ENCODE results near the gene ACER3. TPM values are rescaled to one million over a fixed set of nuclear protein-coding genes. Genes with fewer than 3 reads are reported as not detected.

ACER3 gene
- total RNA-seq, 1 experiment from 2014 or later: 31.0 TPM

GRCh38 chr11:77037057-77037456, 176.3 kb downstream of the ACER3 start:
- no peak for TF ChIP-seq EZH2 (IDR thresholded peaks at IDR 0.05; ENCODE audit: borderline replicate concordance, low read depth, low read length, poor library complexity, severe bottlenecking)
- TF ChIP-seq, protein P1, sequence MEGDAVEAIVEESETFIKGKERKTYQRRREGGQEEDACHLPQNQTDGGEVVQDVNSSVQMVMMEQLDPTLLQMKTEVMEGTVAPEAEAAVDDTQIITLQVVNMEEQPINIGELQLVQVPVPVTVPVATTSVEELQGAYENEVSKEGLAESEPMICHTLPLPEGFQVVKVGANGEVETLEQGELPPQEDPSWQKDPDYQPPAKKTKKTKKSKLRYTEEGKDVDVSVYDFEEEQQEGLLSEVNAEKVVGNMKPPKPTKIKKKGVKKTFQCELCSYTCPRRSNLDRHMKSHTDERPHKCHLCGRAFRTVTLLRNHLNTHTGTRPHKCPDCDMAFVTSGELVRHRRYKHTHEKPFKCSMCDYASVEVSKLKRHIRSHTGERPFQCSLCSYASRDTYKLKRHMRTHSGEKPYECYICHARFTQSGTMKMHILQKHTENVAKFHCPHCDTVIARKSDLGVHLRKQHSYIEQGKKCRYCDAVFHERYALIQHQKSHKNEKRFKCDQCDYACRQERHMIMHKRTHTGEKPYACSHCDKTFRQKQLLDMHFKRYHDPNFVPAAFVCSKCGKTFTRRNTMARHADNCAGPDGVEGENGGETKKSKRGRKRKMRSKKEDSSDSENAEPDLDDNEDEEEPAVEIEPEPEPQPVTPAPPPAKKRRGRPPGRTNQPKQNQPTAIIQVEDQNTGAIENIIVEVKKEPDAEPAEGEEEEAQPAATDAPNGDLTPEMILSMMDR (conservative IDR thresholded peaks at IDR 0.05; ENCODE audit: low read depth, low read length): no peak
- H3K36me3 ChIP-seq (ENCODE audit: insufficient read depth, low read length, poor library complexity, severe bottlenecking): no peaks in the 10 kb centered on the region
- no peak for DNase-seq (ENCODE audit: low spot score)
- no peaks in the 10 kb centered on the region for H3K9me3 ChIP-seq (ENCODE audit: low read depth, low read length, poor library complexity, severe bottlenecking)
- H3K27me3 ChIP-seq (replicated peaks; ENCODE audit: insufficient read depth, low read depth, low read length, poor library complexity): no peaks in the 10 kb centered on the region
- intact Hi-C loops (cut with micrococcal nuclease; ENCODE audit: unreplicated experiment): no loop called here
- no peak overlapping the region for H3K27ac ChIP-seq (ENCODE audit: low read depth, low read length, poor library complexity, severe bottlenecking)
- ChIA-PET CTCF (no interaction called here), POLR2A (ENCODE audit: low non-redundant PET) (no interaction called here)
- no peak overlapping the region for H3K4me3 ChIP-seq (ENCODE audit: low read depth, low read length, poor library complexity, severe bottlenecking)
- no peaks in the 10 kb centered on the region for H3K4me1 ChIP-seq (ENCODE audit: insufficient read depth, low read length, poor library complexity, severe bottlenecking)
- BruUV-seq (replicated peaks): no TSS peak

GRCh38 chr11:77038029-77038824, 177.5 kb downstream of the ACER3 start:
- Histone ChIP-seq H3K27ac (ENCODE audit: low read depth, low read length, poor library complexity, severe bottlenecking) (no peak overlapping the region), H3K4me3 (ENCODE audit: low read depth, low read length, poor library complexity, severe bottlenecking) (no peak overlapping the region), H3K9me3 (ENCODE audit: low read depth, low read length, poor library complexity, severe bottlenecking) (no peaks in the 10 kb centered on the region), H3K27me3 (replicated peaks; ENCODE audit: insufficient read depth, low read depth, low read length, poor library complexity) (no peaks in the 10 kb centered on the region), H3K36me3 (ENCODE audit: insufficient read depth, low read length, poor library complexity, severe bottlenecking) (no peaks in the 10 kb centered on the region), H3K4me1 (ENCODE audit: insufficient read depth, low read length, poor library complexity, severe bottlenecking) (no peaks in the 10 kb centered on the region)
- CTCF ChIA-PET: interaction anchor here (0.7 kb wide), 1 partner anchor 14 kb away, joined by 3 read pairs; no protein-coding TSS in a partner anchor
- POLR2A ChIA-PET (ENCODE audit: low non-redundant PET): no interaction called here
- no peak for TF ChIP-seq EZH2 (IDR thresholded peaks at IDR 0.05; ENCODE audit: borderline replicate concordance, low read depth, low read length, poor library complexity, severe bottlenecking)
- TF ChIP-seq, protein P1 (conservative IDR thresholded peaks at IDR 0.05; ENCODE audit: low read depth, low read length): no peak
- no peak for DNase-seq (ENCODE audit: low spot score)
- BruUV-seq (replicated peaks): no TSS peak
- intact Hi-C loops (cut with micrococcal nuclease; ENCODE audit: unreplicated experiment): loop anchor here (2.0 kb wide), 1 partner anchor 303 kb away; no protein-coding TSS in a partner anchor

GRCh38 chr11:77038825-77039326, 178.2 kb downstream of the ACER3 start:
- no peak for DNase-seq (ENCODE audit: low spot score)
- POLR2A ChIA-PET (ENCODE audit: low non-redundant PET): no interaction called here
- CTCF ChIA-PET: interaction anchor here (0.7 kb wide), 1 partner anchor 15 kb away, joined by 3 read pairs; no protein-coding TSS in a partner anchor
- H3K36me3 ChIP-seq (ENCODE audit: insufficient read depth, low read length, poor library complexity, severe bottlenecking): no peaks in the 10 kb centered on the region
- H3K27ac ChIP-seq (ENCODE audit: low read depth, low read length, poor library complexity, severe bottlenecking): no peak overlapping the region
- H3K4me1 ChIP-seq (ENCODE audit: insufficient read depth, low read length, poor library complexity, severe bottlenecking): no peaks in the 10 kb centered on the region
- no peak for TF ChIP-seq EZH2 (IDR thresholded peaks at IDR 0.05; ENCODE audit: borderline replicate concordance, low read depth, low read length, poor library complexity, severe bottlenecking)
- TF ChIP-seq, protein P1 (conservative IDR thresholded peaks at IDR 0.05; ENCODE audit: low read depth, low read length): no peak
- no TSS peak for BruUV-seq (replicated peaks)
- no peaks in the 10 kb centered on the region for H3K9me3 ChIP-seq (ENCODE audit: low read depth, low read length, poor library complexity, severe bottlenecking)
- H3K27me3 ChIP-seq (replicated peaks; ENCODE audit: insufficient read depth, low read depth, low read length, poor library complexity): no peaks in the 10 kb centered on the region
- intact Hi-C loops (cut with micrococcal nuclease; ENCODE audit: unreplicated experiment): loop anchor here (2.0 kb wide), 1 partner anchor 304 kb away; no protein-coding TSS in a partner anchor
- no peak overlapping the region for H3K4me3 ChIP-seq (ENCODE audit: low read depth, low read length, poor library complexity, severe bottlenecking)
